Measurements from ENCODE around the gene HNRNPL. TPM values are rescaled to one million over a fixed set of nuclear protein-coding genes. Genes with fewer than 3 reads are reported as not detected.
A peak's percentile ranks its signal among the peaks of the same experiment; 100 is the strongest.

HNRNPL gene
- total and polyA plus RNA-seq, 9 of the 15 experiments (the other 6 are each of a cell fraction or from before 2014, with no cell fraction given) = 39.5 to 610 (median 299) TPM

GRCh38 chr19:38850436-38850975 is 720 bp upstream of the HNRNPL start (continued):
- TF ChIP-seq ERF (CRISPR knock-in tag; IDR thresholded peaks at IDR 0.05) = no peak
- TF ChIP-seq, protein P1, sequence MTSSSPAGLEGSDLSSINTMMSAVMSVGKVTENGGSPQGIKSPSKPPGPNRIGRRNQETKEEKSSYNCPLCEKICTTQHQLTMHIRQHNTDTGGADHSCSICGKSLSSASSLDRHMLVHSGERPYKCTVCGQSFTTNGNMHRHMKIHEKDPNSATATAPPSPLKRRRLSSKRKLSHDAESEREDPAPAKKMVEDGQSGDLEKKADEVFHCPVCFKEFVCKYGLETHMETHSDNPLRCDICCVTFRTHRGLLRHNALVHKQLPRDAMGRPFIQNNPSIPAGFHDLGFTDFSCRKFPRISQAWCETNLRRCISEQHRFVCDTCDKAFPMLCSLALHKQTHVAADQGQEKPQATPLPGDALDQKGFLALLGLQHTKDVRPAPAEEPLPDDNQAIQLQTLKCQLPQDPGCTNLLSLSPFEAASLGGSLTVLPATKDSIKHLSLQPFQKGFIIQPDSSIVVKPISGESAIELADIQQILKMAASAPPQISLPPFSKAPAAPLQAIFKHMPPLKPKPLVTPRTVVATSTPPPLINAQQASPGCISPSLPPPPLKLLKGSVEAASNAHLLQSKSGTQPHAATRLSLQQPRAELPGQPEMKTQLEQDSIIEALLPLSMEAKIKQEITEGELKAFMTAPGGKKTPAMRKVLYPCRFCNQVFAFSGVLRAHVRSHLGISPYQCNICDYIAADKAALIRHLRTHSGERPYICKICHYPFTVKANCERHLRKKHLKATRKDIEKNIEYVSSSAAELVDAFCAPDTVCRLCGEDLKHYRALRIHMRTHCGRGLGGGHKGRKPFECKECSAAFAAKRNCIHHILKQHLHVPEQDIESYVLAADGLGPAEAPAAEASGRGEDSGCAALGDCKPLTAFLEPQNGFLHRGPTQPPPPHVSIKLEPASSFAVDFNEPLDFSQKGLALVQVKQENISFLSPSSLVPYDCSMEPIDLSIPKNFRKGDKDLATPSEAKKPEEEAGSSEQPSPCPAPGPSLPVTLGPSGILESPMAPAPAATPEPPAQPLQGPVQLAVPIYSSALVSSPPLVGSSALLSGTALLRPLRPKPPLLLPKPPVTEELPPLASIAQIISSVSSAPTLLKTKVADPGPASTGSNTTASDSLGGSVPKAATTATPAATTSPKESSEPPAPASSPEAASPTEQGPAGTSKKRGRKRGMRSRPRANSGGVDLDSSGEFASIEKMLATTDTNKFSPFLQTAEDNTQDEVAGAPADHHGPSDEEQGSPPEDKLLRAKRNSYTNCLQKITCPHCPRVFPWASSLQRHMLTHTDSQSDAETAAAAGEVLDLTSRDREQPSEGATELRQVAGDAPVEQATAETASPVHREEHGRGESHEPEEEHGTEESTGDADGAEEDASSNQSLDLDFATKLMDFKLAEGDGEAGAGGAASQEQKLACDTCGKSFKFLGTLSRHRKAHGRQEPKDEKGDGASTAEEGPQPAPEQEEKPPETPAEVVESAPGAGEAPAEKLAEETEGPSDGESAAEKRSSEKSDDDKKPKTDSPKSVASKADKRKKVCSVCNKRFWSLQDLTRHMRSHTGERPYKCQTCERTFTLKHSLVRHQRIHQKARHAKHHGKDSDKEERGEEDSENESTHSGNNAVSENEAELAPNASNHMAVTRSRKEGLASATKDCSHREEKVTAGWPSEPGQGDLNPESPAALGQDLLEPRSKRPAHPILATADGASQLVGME (CRISPR knock-in tag; IDR thresholded peaks at IDR 0.05) = no peak
- TF ChIP-seq, protein P2, sequence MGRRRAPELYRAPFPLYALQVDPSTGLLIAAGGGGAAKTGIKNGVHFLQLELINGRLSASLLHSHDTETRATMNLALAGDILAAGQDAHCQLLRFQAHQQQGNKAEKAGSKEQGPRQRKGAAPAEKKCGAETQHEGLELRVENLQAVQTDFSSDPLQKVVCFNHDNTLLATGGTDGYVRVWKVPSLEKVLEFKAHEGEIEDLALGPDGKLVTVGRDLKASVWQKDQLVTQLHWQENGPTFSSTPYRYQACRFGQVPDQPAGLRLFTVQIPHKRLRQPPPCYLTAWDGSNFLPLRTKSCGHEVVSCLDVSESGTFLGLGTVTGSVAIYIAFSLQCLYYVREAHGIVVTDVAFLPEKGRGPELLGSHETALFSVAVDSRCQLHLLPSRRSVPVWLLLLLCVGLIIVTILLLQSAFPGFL (CRISPR knock-in tag; IDR thresholded peaks at IDR 0.05) = no peak
- no peak for TF ChIP-seq PYGO2 (tag; IDR thresholded peaks at IDR 0.05)
- TF ChIP-seq HCFC1 (IDR thresholded peaks at IDR 0.05; ENCODE audit: low read depth, low read length) = peak; percentile 56; the same call in 1 of the 2 replicates
- TF ChIP-seq SMARCA4 (IDR thresholded peaks at IDR 0.05) = no peak; the same call in 1 of the 2 replicates
- peak; percentile 73 for TF ChIP-seq RFX5 (IDR thresholded peaks at IDR 0.05; ENCODE audit: low read depth, low read length)
- no peak for TF ChIP-seq NONO (IDR thresholded peaks at IDR 0.05; ENCODE audit: low read depth in 2 of 2, low read length in 1 of 2)
- TF ChIP-seq SNAPC5 (CRISPR knock-in tag; IDR thresholded peaks at IDR 0.05) = no peak
- no peak for TF ChIP-seq RBM22 (IDR thresholded peaks at IDR 0.05; ENCODE audit: low read depth, low read length, poor library complexity, severe bottlenecking)
- peak; percentile 46 for TF ChIP-seq TAF9B (IDR thresholded peaks at IDR 0.05; ENCODE audit: partially characterized antibody)
- TF ChIP-seq NFRKB (IDR thresholded peaks at IDR 0.05; ENCODE audit: low read depth) = peak; percentile 7; the same call in 1 of the 2 replicates
- TF ChIP-seq TAF7 (tag; IDR thresholded peaks at IDR 0.05) = 0 out of 2 replicates have a peak, but pooled peaks have one; percentile 43
- no peak for TF ChIP-seq FOXP1 (CRISPR knock-in tag; IDR thresholded peaks at IDR 0.05)
- no peak for TF ChIP-seq POLR2AphosphoS2 (IDR thresholded peaks at IDR 0.05; ENCODE audit: low read length)
- TF ChIP-seq ZNF444 (CRISPR knock-in tag; IDR thresholded peaks at IDR 0.05) = no peak
- no peak for TF ChIP-seq PPARD (CRISPR knock-in tag; IDR thresholded peaks at IDR 0.05)
- TF ChIP-seq ZNF551 (CRISPR knock-in tag; IDR thresholded peaks at IDR 0.05) = no peak
- no peak for TF ChIP-seq JUN (IDR thresholded peaks at IDR 0.05; ENCODE audit: borderline replicate concordance, low read depth, low read length)
- no peak for TF ChIP-seq JUN (CRISPR knock-in tag; IDR thresholded peaks at IDR 0.05; ENCODE audit: borderline replicate concordance)
- no peak for TF ChIP-seq NFE2L1 (tag; IDR thresholded peaks at IDR 0.05; ENCODE audit: borderline replicate concordance, low read depth)
- TF ChIP-seq, protein P3, sequence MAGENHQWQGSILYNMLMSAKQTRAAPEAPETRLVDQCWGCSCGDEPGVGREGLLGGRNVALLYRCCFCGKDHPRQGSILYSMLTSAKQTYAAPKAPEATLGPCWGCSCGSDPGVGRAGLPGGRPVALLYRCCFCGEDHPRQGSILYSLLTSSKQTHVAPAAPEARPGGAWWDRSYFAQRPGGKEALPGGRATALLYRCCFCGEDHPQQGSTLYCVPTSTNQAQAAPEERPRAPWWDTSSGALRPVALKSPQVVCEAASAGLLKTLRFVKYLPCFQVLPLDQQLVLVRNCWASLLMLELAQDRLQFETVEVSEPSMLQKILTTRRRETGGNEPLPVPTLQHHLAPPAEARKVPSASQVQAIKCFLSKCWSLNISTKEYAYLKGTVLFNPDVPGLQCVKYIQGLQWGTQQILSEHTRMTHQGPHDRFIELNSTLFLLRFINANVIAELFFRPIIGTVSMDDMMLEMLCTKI (IDR thresholded peaks at IDR 0.05; ENCODE audit: partially characterized antibody) = no peak
